ENCODE results near the gene DCTD. TPM values are rescaled to one million over a fixed set of nuclear protein-coding genes. Genes with fewer than 3 reads are reported as not detected.

The DCTD gene
- total RNA-seq, 1 experiment from 2014 or later, result 100 TPM

DNA sequence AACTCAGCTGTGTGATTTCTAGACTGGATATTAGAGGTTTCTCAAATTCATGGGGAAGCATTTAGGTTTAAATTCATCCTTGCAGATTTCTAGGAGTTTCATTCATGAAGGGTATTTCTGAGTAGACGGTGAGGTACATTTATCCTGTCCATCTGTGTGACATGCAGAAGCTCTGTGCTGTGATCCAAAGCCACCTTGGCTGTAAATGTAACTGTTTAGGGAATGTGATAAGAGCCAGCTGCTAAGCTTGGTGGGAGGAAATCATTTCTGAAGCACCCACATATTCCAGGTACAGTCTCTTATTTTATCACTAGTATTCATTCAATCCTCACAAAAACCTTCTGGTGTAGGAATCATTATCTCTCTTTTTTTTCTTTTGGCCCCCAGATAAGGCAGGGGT, 8.7 kb upstream of the DCTD start:
- H4K5ac ChIP-seq (ENCODE audit: insufficient read length, low read depth, low read length), result no peak overlapping the region
- H2AFZ ChIP-seq (ENCODE audit: low read length), result no peak overlapping the region
- no peak overlapping the region for H3K4me2 ChIP-seq (ENCODE audit: insufficient read depth, insufficient read length, low read length)
- no peak overlapping the region for H4K91ac ChIP-seq (ENCODE audit: insufficient read length, low read depth, low read length)
- Mint-ChIP-seq H3K4me1 (0 out of 4 replicates have a peak, but pooled peaks cover 0 to 4% of the 10 kb centered on the region in 2 experiments), H3K9me3 (no peaks in the 10 kb centered on the region), H3K36me3 (ENCODE audit: insufficient read depth in 1 of 3, low read depth in 3 of 3) (no peaks in the 10 kb centered on the region), H3K27me3 (ENCODE audit: low read depth) (peaks cover 3% of the 10 kb centered on the region; the same call in 1 of the 2 replicates), H3K27ac (no peak overlapping the region), H3K4me3 (no peak overlapping the region)
- H3K56ac ChIP-seq (ENCODE audit: insufficient read length, low read depth, low read length), result no peak overlapping the region
- no peak overlapping the region for H3K9ac ChIP-seq (ENCODE audit: extremely low read depth, insufficient read length, low read length)
- no peaks in the 10 kb centered on the region for H4K20me1 ChIP-seq (ENCODE audit: control insufficient read depth, insufficient read depth, insufficient read length)
- WGBS (ENCODE audit: extremely low coverage, insufficient read length, low lambda C conversion rate), result no CpG with 5 or more reads among the region's 1 CpG
- no peak overlapping the region for H3K14ac ChIP-seq (ENCODE audit: insufficient read depth, low read length)
- H2BK15ac ChIP-seq (ENCODE audit: low read depth, low read length), result no peak overlapping the region
- H2BK120ac ChIP-seq (ENCODE audit: low read depth, low read length, poor library complexity, severe bottlenecking), result no peak overlapping the region
- H3K4me1 ChIP-seq (ENCODE audit: insufficient read depth, low read length), result no peaks in the 10 kb centered on the region
- H2BK5ac ChIP-seq (ENCODE audit: insufficient read length, low read length), result no peak overlapping the region
- H3K27ac ChIP-seq (ENCODE audit: insufficient read length, low read depth, low read length), result no peak overlapping the region
- no peak overlapping the region for H3T11ph ChIP-seq (ENCODE audit: low read length)
- H3K23me2 ChIP-seq (ENCODE audit: insufficient read length, low read depth, low read length, poor library complexity, severe bottlenecking), result no peaks in the 10 kb centered on the region
- H3K79me2 ChIP-seq (ENCODE audit: insufficient read depth, low read length), result no peaks in the 10 kb centered on the region
- no peak overlapping the region for H2BK20ac ChIP-seq (ENCODE audit: low read depth, low read length, poor library complexity, severe bottlenecking)
- no peak overlapping the region for H2AK5ac ChIP-seq (ENCODE audit: insufficient read length, low read length)
- no peaks in the 10 kb centered on the region for H3K79me1 ChIP-seq (ENCODE audit: insufficient read depth, low read depth, low read length, poor library complexity, severe bottlenecking)
- no peak overlapping the region for H2BK12ac ChIP-seq (ENCODE audit: insufficient read length, low read depth, low read length)
- H3K27me3 ChIP-seq (ENCODE audit: insufficient read depth, low read length), result no peaks in the 10 kb centered on the region
- TF ChIP-seq, protein P1, sequence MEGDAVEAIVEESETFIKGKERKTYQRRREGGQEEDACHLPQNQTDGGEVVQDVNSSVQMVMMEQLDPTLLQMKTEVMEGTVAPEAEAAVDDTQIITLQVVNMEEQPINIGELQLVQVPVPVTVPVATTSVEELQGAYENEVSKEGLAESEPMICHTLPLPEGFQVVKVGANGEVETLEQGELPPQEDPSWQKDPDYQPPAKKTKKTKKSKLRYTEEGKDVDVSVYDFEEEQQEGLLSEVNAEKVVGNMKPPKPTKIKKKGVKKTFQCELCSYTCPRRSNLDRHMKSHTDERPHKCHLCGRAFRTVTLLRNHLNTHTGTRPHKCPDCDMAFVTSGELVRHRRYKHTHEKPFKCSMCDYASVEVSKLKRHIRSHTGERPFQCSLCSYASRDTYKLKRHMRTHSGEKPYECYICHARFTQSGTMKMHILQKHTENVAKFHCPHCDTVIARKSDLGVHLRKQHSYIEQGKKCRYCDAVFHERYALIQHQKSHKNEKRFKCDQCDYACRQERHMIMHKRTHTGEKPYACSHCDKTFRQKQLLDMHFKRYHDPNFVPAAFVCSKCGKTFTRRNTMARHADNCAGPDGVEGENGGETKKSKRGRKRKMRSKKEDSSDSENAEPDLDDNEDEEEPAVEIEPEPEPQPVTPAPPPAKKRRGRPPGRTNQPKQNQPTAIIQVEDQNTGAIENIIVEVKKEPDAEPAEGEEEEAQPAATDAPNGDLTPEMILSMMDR (conservative IDR thresholded peaks at IDR 0.05), result no peak
- H3K23ac ChIP-seq (ENCODE audit: insufficient read length, low read depth, low read length), result no peak overlapping the region
- H3K9me3 ChIP-seq (ENCODE audit: control insufficient read depth, low read depth, low read length), result no peaks in the 10 kb centered on the region
- no peak for DNase-seq
- no peak overlapping the region for H4K8ac ChIP-seq (replicated peaks; ENCODE audit: insufficient read length, low read depth, low read length)
- H3K4ac ChIP-seq (ENCODE audit: low read depth, low read length), result no peak overlapping the region
- H3K18ac ChIP-seq (ENCODE audit: insufficient read length, low read depth, low read length), result no peak overlapping the region
